Measurements from ENCODE around the gene PLCB4.

- TF ChIP-seq, protein P1, sequence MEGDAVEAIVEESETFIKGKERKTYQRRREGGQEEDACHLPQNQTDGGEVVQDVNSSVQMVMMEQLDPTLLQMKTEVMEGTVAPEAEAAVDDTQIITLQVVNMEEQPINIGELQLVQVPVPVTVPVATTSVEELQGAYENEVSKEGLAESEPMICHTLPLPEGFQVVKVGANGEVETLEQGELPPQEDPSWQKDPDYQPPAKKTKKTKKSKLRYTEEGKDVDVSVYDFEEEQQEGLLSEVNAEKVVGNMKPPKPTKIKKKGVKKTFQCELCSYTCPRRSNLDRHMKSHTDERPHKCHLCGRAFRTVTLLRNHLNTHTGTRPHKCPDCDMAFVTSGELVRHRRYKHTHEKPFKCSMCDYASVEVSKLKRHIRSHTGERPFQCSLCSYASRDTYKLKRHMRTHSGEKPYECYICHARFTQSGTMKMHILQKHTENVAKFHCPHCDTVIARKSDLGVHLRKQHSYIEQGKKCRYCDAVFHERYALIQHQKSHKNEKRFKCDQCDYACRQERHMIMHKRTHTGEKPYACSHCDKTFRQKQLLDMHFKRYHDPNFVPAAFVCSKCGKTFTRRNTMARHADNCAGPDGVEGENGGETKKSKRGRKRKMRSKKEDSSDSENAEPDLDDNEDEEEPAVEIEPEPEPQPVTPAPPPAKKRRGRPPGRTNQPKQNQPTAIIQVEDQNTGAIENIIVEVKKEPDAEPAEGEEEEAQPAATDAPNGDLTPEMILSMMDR (optimal IDR thresholded peaks at IDR 0.05 in 1 of 3, IDR thresholded peaks at IDR 0.05 in 1 of 3, conservative IDR thresholded peaks at IDR 0.05 in 1 of 3; ENCODE audit: extremely low read depth in 1 of 3, insufficient read depth in 2 of 3, low read length in 3 of 3), result no peak
- TF ChIP-seq EZH2 (IDR thresholded peaks at IDR 0.05; ENCODE audit: low read length), result no peak
Observed at GRCh38 chr20:9215539-9215938, 146.7 kb downstream of the PLCB4 start.
